ENCODE data around the gene MEGF8.
"Not testable (repeated sequence)": the region's sequence is repeated elsewhere in the genome, so short reads cannot be mapped to it uniquely, and the experiment has no call there.

Gene MEGF8

GRCh38 chr19:42325896-42326771 lies 699 bp downstream of the MEGF8 start:
- H3K9ac ChIP-seq (ENCODE audit: low read depth, low read length): peak overlapping the region; percentile 84
- H3K4me1 ChIP-seq (ENCODE audit: insufficient read depth, low read length): no peaks in the 10 kb centered on the region; the same call in 1 of the 2 replicates
- H3K36me3 ChIP-seq (ENCODE audit: insufficient read depth, low read length): no peaks in the 10 kb centered on the region
- no peaks in the 10 kb centered on the region for H3K9me3 ChIP-seq (ENCODE audit: control insufficient read depth, insufficient read depth, low read length)

GRCh38 chr19:42326969-42327368 lies 1.5 kb downstream of the MEGF8 start:
- no peak overlapping the region for H3K9ac ChIP-seq (ENCODE audit: low read depth, low read length)
- no peaks in the 10 kb centered on the region; the same call in 1 of the 2 replicates for H3K4me1 ChIP-seq (ENCODE audit: insufficient read depth, low read length)
- no peaks in the 10 kb centered on the region for H3K36me3 ChIP-seq (ENCODE audit: insufficient read depth, low read length)
- no peaks in the 10 kb centered on the region for H3K9me3 ChIP-seq (ENCODE audit: control insufficient read depth, insufficient read depth, low read length)

- H3K4me1 ChIP-seq (ENCODE audit: insufficient read depth, low read length): no peaks in the 10 kb centered on the region; the same call in 1 of the 2 replicates
- no peaks in the 10 kb centered on the region for H3K36me3 ChIP-seq (ENCODE audit: insufficient read depth, low read length)
- H3K9ac ChIP-seq (ENCODE audit: low read depth, low read length): no peak overlapping the region
- no peaks in the 10 kb centered on the region for H3K9me3 ChIP-seq (ENCODE audit: control insufficient read depth, insufficient read depth, low read length)
These were observed 1.9 kb downstream of the MEGF8 start for GRCh38 chr19:42327381-42327780.

- no peak overlapping the region for H3K9ac ChIP-seq (ENCODE audit: low read depth, low read length)
- no peaks in the 10 kb centered on the region for H3K9me3 ChIP-seq (ENCODE audit: control insufficient read depth, insufficient read depth, low read length)
- no peaks in the 10 kb centered on the region; the same call in 1 of the 2 replicates for H3K4me1 ChIP-seq (ENCODE audit: insufficient read depth, low read length)
- no peaks in the 10 kb centered on the region for H3K36me3 ChIP-seq (ENCODE audit: insufficient read depth, low read length)
These were observed 2.7 kb downstream of the MEGF8 start for GRCh38 chr19:42328106-42328505.

- H3K9ac ChIP-seq (ENCODE audit: low read depth, low read length): no peak overlapping the region
These were observed 3.4 kb downstream of the MEGF8 start for GRCh38 chr19:42328854-42329253.

GRCh38 chr19:42330241-42330711 lies 4.8 kb downstream of the MEGF8 start:
- no peaks in the 10 kb centered on the region for H3K9me3 ChIP-seq (ENCODE audit: control insufficient read depth, insufficient read depth, low read length)
- H3K9ac ChIP-seq (ENCODE audit: low read depth, low read length): no peak overlapping the region
- H3K4me1 ChIP-seq (ENCODE audit: insufficient read depth, low read length): no peaks in the 10 kb centered on the region; the same call in 1 of the 2 replicates
- H3K36me3 ChIP-seq (ENCODE audit: insufficient read depth, low read length): no peaks in the 10 kb centered on the region

More at GRCh38 chr19:42328854-42329253, 3.4 kb downstream of the MEGF8 start:
- Histone ChIP-seq H3K9me3 (ENCODE audit: control insufficient read depth, insufficient read depth, low read length) (no peaks in the 10 kb centered on the region), H3K4me1 (ENCODE audit: insufficient read depth, low read length) (no peaks in the 10 kb centered on the region; the same call in 1 of the 2 replicates), H3K36me3 (ENCODE audit: insufficient read depth, low read length) (no peaks in the 10 kb centered on the region)

- not testable (repeated sequence) for H3K9ac ChIP-seq (ENCODE audit: low read depth, low read length); H3K9me3 ChIP-seq (ENCODE audit: control insufficient read depth, insufficient read depth, low read length); H3K4me1 ChIP-seq (ENCODE audit: insufficient read depth, low read length); H3K36me3 ChIP-seq (ENCODE audit: insufficient read depth, low read length)
These were observed 5.9 kb downstream of the MEGF8 start for GRCh38 chr19:42331333-42331732.

- Histone ChIP-seq H3K9ac (ENCODE audit: low read depth, low read length) (no peak overlapping the region), H3K9me3 (ENCODE audit: control insufficient read depth, insufficient read depth, low read length) (no peaks in the 10 kb centered on the region), H3K36me3 (ENCODE audit: insufficient read depth, low read length) (no peaks in the 10 kb centered on the region)
These were observed 6.6 kb downstream of the MEGF8 start for GRCh38 chr19:42332059-42332458.

GRCh38 chr19:42333018-42333417 lies 7.6 kb downstream of the MEGF8 start:
- no peaks in the 10 kb centered on the region for H3K4me1 ChIP-seq (ENCODE audit: insufficient read depth, low read length)
- H3K9me3 ChIP-seq (ENCODE audit: control insufficient read depth, insufficient read depth, low read length): no peaks in the 10 kb centered on the region
- H3K9ac ChIP-seq (ENCODE audit: low read depth, low read length): no peak overlapping the region
- no peaks in the 10 kb centered on the region for H3K36me3 ChIP-seq (ENCODE audit: insufficient read depth, low read length)

More at GRCh38 chr19:42332059-42332458, 6.6 kb downstream of the MEGF8 start:
- H3K4me1 ChIP-seq (ENCODE audit: insufficient read depth, low read length): no peaks in the 10 kb centered on the region

- Histone ChIP-seq H3K9ac (ENCODE audit: low read depth, low read length) (no peak overlapping the region), H3K4me1 (ENCODE audit: insufficient read depth, low read length) (no peaks in the 10 kb centered on the region), H3K36me3 (ENCODE audit: insufficient read depth, low read length) (no peaks in the 10 kb centered on the region), H3K9me3 (ENCODE audit: control insufficient read depth, insufficient read depth, low read length) (no peaks in the 10 kb centered on the region)
These were observed 8.7 kb downstream of the MEGF8 start for GRCh38 chr19:42333975-42334696.

GRCh38 chr19:42334697-42335373 lies 9.4 kb downstream of the MEGF8 start:
- Histone ChIP-seq H3K9me3 (ENCODE audit: control insufficient read depth, insufficient read depth, low read length) (no peaks in the 10 kb centered on the region), H3K4me1 (ENCODE audit: insufficient read depth, low read length) (no peaks in the 10 kb centered on the region), H3K36me3 (ENCODE audit: insufficient read depth, low read length) (no peaks in the 10 kb centered on the region), H3K9ac (ENCODE audit: low read depth, low read length) (no peak overlapping the region)

GRCh38 chr19:42335374-42335936 lies 10.0 kb downstream of the MEGF8 start:
- Histone ChIP-seq H3K9ac (ENCODE audit: low read depth, low read length) (no peak overlapping the region), H3K4me1 (ENCODE audit: insufficient read depth, low read length) (no peaks in the 10 kb centered on the region), H3K36me3 (ENCODE audit: insufficient read depth, low read length) (no peaks in the 10 kb centered on the region), H3K9me3 (ENCODE audit: control insufficient read depth, insufficient read depth, low read length) (no peaks in the 10 kb centered on the region)

- H3K4me1 ChIP-seq (ENCODE audit: insufficient read depth, low read length): no peaks in the 10 kb centered on the region
- no peaks in the 10 kb centered on the region for H3K9me3 ChIP-seq (ENCODE audit: control insufficient read depth, insufficient read depth, low read length)
- no peak overlapping the region for H3K9ac ChIP-seq (ENCODE audit: low read depth, low read length)
- no peaks in the 10 kb centered on the region for H3K36me3 ChIP-seq (ENCODE audit: insufficient read depth, low read length)
These were observed 10.5 kb downstream of the MEGF8 start for GRCh38 chr19:42335971-42336370.

All from ES-I3 (cell line).